HG03045 (cell line): ENCODE measurements around the gene XAGE3.
"Not testable (repeated sequence)": the region's sequence is repeated elsewhere in the genome, so short reads cannot be mapped to it uniquely, and the experiment has no call there.

Experiments used
- ATAC-seq: cut with Tn5 transposase; IDR thresholded peaks from one replicate; pipeline ENCODE4 v1.9.1; 2021; ENCODE audit warnings: mild to moderate bottlenecking, moderate library complexity; ENCODE audit not compliant: unreplicated experiment

Gene XAGE3

GRCh38 chrX:52843619-52844018 is 24.3 kb downstream of the XAGE3 start:
- ATAC-seq: not testable (repeated sequence)

GRCh38 chrX:52839137-52839536 is 28.7 kb downstream of the XAGE3 start:
- no peak for ATAC-seq

GRCh38 chrX:52830551-52830950 is 37.3 kb downstream of the XAGE3 start:
- no peak for ATAC-seq

GRCh38 chrX:52824608-52825007 is 43.3 kb downstream of the XAGE3 start:
- no peak for ATAC-seq

- ATAC-seq: no peak
Observed at GRCh38 chrX:52821079-52821760, 46.7 kb downstream of the XAGE3 start.

- ATAC-seq: no peak
Observed at GRCh38 chrX:52819788-52820187, 48.1 kb downstream of the XAGE3 start.
